CD4-positive, CD25-positive, alpha-beta regulatory T cell (primary cell): ENCODE measurements around the gene TMEM240. TPM values are rescaled to one million over a fixed set of nuclear protein-coding genes. Genes with fewer than 3 reads are reported as not detected.
"Not testable (repeated sequence)": the region's sequence is repeated elsewhere in the genome, so short reads cannot be mapped to it uniquely, and the experiment has no call there.

Experiments
- ATAC-seq, 2 donors: fragments of 150-1000 bp; cut with Tn5 transposase; one replicate each; pipeline ENCODE4 v1.10.0; 2021; ENCODE audit warnings: low read depth in 2 of 2, moderate number of reproducible peaks in 2 of 2, moderate library complexity in 1 of 2
- DNase-seq, 3 donors: peaks; one replicate each; pipeline versions ENCODE4 v3.0.0 to v3.0.0-alpha.2; 2012 to 2022; ENCODE audit warnings: mixed read lengths in 1 of 3
- H3K27ac ChIP-seq: one replicate; pipeline ENCODE4 v1.7.0; 2013; ENCODE audit warnings: mild to moderate bottlenecking, low read length; ENCODE audit not compliant: insufficient read depth, poor library complexity, severe bottlenecking
- H3K27me3 ChIP-seq: one replicate; pipeline ENCODE4 v1.7.0; 2013; ENCODE audit warnings: low read length; ENCODE audit not compliant: control insufficient read depth, insufficient read depth
- H3K36me3 ChIP-seq: one replicate; pipeline ENCODE4 v1.7.0; 2013; ENCODE audit warnings: mild to moderate bottlenecking, low read length, moderate library complexity; ENCODE audit not compliant: control insufficient read depth, insufficient read depth
- H3K4me1 ChIP-seq: 2 replicates; pipeline ENCODE4 v1.7.0; 2013; ENCODE audit warnings: mild to moderate bottlenecking, low read length; ENCODE audit not compliant: insufficient read depth, control insufficient read depth, poor library complexity, severe bottlenecking
- H3K4me3 ChIP-seq: one replicate; pipeline ENCODE4 v1.7.0; 2013; ENCODE audit warnings: low read depth, mild to moderate bottlenecking, low read length, moderate library complexity
- H3K9me3 ChIP-seq, 2 experiments: 1 replicate in 1 of 2; 2 replicates in 1 of 2; pipeline ENCODE4 v1.7.0; 2013; ENCODE audit warnings: low read length in 2 of 2, mild to moderate bottlenecking in 1 of 2, moderate library complexity in 1 of 2; ENCODE audit not compliant: control insufficient read depth in 2 of 2
- H3K27ac Mint-ChIP-seq, 3 donors: one replicate each; pipeline ENCODE4 v1.8.0; 2020 to 2022; ENCODE audit warnings: mild to moderate bottlenecking in 3 of 3, mixed read lengths in 3 of 3, moderate library complexity in 2 of 3
- H3K27me3 Mint-ChIP-seq: one replicate; pipeline ENCODE4 v1.8.0; 2022; ENCODE audit warnings: mild to moderate bottlenecking, mixed read lengths
- H3K36me3 Mint-ChIP-seq: one replicate; pipeline ENCODE4 v1.8.0; 2020; ENCODE audit warnings: mixed read lengths
- H3K4me1 Mint-ChIP-seq, 4 donors: one replicate each; pipeline ENCODE4 v1.8.0; 2020 to 2022; ENCODE audit warnings: mixed read lengths in 4 of 4, mild to moderate bottlenecking in 1 of 4
- H3K4me3 Mint-ChIP-seq, 4 donors: one replicate each; pipeline ENCODE4 v1.8.0; 2020 to 2022; ENCODE audit warnings: mild to moderate bottlenecking in 4 of 4, mixed read lengths in 4 of 4, moderate library complexity in 3 of 4
- H3K9me3 Mint-ChIP-seq, 7 donors: one replicate each; pipeline ENCODE4 v1.8.0; 2020 to 2022; ENCODE audit warnings: mixed read lengths in 7 of 7, mild to moderate bottlenecking in 3 of 7, moderate library complexity in 2 of 7
- polyA plus RNA-seq, 4 donors: library from polyadenylated mRNA; unstranded; fragments of 300-500 nt; fragmentation: Illumina TruSeq; gene quantifications; one replicate each; pipeline ENCODE4 v1.2.3, GENCODE V29; 2021
- total RNA-seq: library from RNA; stranded (reverse); gene quantifications from one replicate; pipeline ENCODE4 v1.2.3, GENCODE V29; 2022

Gene TMEM240
- total and polyA plus RNA-seq, 5 donors from 2014 or later, result not detected

GRCh38 chr1:1505366-1505798 lies 35.0 kb downstream of the TMEM240 start:
- H3K27me3 Mint-ChIP-seq, H3K36me3 ChIP-seq, H3K4me3 ChIP-seq, H3K27me3 ChIP-seq, H3K36me3 Mint-ChIP-seq, H3K9me3 Mint-ChIP-seq, H3K9me3 ChIP-seq, H3K4me1 ChIP-seq: not testable (repeated sequence)
- peak in 1 of 3 donors; percentile 13 for DNase-seq
- peak overlapping the region; percentile 55 for H3K27ac ChIP-seq
- peaks cover 4 to 20% (median 8%) of the 10 kb centered on the region in 4 donors for H3K4me1 Mint-ChIP-seq
- peak; percentile 34 to 39 for ATAC-seq
- peak overlapping the region; percentile 90 to 96 (median 94) for H3K27ac Mint-ChIP-seq
- peak overlapping the region; percentile 81 to 91 (median 87) for H3K4me3 Mint-ChIP-seq

GRCh38 chr1:1504777-1505365 lies 35.6 kb downstream of the TMEM240 start:
- H3K36me3 Mint-ChIP-seq, H3K4me3 ChIP-seq, H3K36me3 ChIP-seq, H3K27me3 ChIP-seq, H3K27me3 Mint-ChIP-seq, H3K9me3 ChIP-seq, H3K4me1 ChIP-seq, H3K9me3 Mint-ChIP-seq: not testable (repeated sequence)
- ATAC-seq, result peak; percentile 54 to 59
- H3K4me1 Mint-ChIP-seq, result peaks cover 4 to 20% (median 8%) of the 10 kb centered on the region in 4 donors
- peak; percentile 60 to 80 (median 75) for DNase-seq
- H3K27ac Mint-ChIP-seq, result peak overlapping the region; percentile 90 to 96 (median 94)
- H3K27ac ChIP-seq, result peak overlapping the region; percentile 55
- peak overlapping the region; percentile 81 to 91 (median 87) for H3K4me3 Mint-ChIP-seq

- H3K27me3 Mint-ChIP-seq, DNase-seq, H3K9me3 Mint-ChIP-seq, H3K4me3 ChIP-seq, H3K4me3 Mint-ChIP-seq, H3K4me1 Mint-ChIP-seq, H3K4me1 ChIP-seq, H3K27me3 ChIP-seq, H3K27ac Mint-ChIP-seq, ATAC-seq, H3K27ac ChIP-seq: not testable (repeated sequence)
- H3K36me3 Mint-ChIP-seq, result peaks cover 17% of the 10 kb centered on the region
- Histone ChIP-seq H3K36me3 (peaks cover 23% of the 10 kb centered on the region), H3K9me3 (peaks cover 0 to 13% of the 10 kb centered on the region in 2 experiments)
Observed at GRCh38 chr1:1495461-1495975, 44.9 kb downstream of the TMEM240 start.

GRCh38 chr1:1494311-1494710 lies 46.1 kb downstream of the TMEM240 start:
- not testable (repeated sequence) for H3K27me3 Mint-ChIP-seq, H3K9me3 Mint-ChIP-seq, H3K27ac Mint-ChIP-seq, H3K4me1 ChIP-seq, H3K27ac ChIP-seq, H3K27me3 ChIP-seq, H3K4me3 ChIP-seq, H3K4me1 Mint-ChIP-seq, ATAC-seq, H3K4me3 Mint-ChIP-seq, DNase-seq
- peaks cover 26% of the 10 kb centered on the region for H3K36me3 ChIP-seq
- peaks cover 17% of the 10 kb centered on the region for H3K36me3 Mint-ChIP-seq
- peaks cover 0 to 13% of the 10 kb centered on the region in 2 experiments for H3K9me3 ChIP-seq

GRCh38 chr1:1491601-1492000 lies 48.8 kb downstream of the TMEM240 start:
- peaks cover 0 to 10% (median 6%) of the 10 kb centered on the region in 7 donors for H3K9me3 Mint-ChIP-seq
- H3K27me3 ChIP-seq, result no peaks in the 10 kb centered on the region
- no peak overlapping the region for H3K27ac ChIP-seq
- no peaks in the 10 kb centered on the region for H3K4me1 ChIP-seq
- no peak overlapping the region for H3K4me3 ChIP-seq
- no peaks in the 10 kb centered on the region for H3K27me3 Mint-ChIP-seq
- peaks cover 0 to 13% of the 10 kb centered on the region in 2 experiments for H3K9me3 ChIP-seq
- H3K4me1 Mint-ChIP-seq, result no peaks in the 10 kb centered on the region
- peaks cover 17% of the 10 kb centered on the region for H3K36me3 Mint-ChIP-seq
- H3K4me3 Mint-ChIP-seq, result no peak overlapping the region
- no peak overlapping the region for H3K27ac Mint-ChIP-seq
- ATAC-seq (no peak), DNase-seq (no peak)
- peaks cover 32% of the 10 kb centered on the region for H3K36me3 ChIP-seq

GRCh38 chr1:1490633-1491230 lies 49.7 kb downstream of the TMEM240 start:
- no peaks in the 10 kb centered on the region for H3K4me1 ChIP-seq
- no peaks in the 10 kb centered on the region for H3K4me1 Mint-ChIP-seq
- no peak overlapping the region for H3K27ac Mint-ChIP-seq
- no peak overlapping the region for H3K4me3 ChIP-seq
- ATAC-seq (no peak), DNase-seq (no peak)
- H3K27ac ChIP-seq, result no peak overlapping the region
- H3K9me3 ChIP-seq, result peaks cover 0 to 13% of the 10 kb centered on the region in 2 experiments
- H3K9me3 Mint-ChIP-seq, result peaks cover 0 to 10% (median 6%) of the 10 kb centered on the region in 7 donors
- no peaks in the 10 kb centered on the region for H3K27me3 ChIP-seq
- H3K36me3 Mint-ChIP-seq, result peaks cover 17% of the 10 kb centered on the region
- no peaks in the 10 kb centered on the region for H3K27me3 Mint-ChIP-seq
- H3K36me3 ChIP-seq, result peaks cover 32% of the 10 kb centered on the region
- no peak overlapping the region for H3K4me3 Mint-ChIP-seq

- peaks cover 0 to 13% of the 10 kb centered on the region in 2 experiments for H3K9me3 ChIP-seq
- H3K27me3 ChIP-seq, result no peaks in the 10 kb centered on the region
- no peaks in the 10 kb centered on the region for H3K4me1 ChIP-seq
- Mint-ChIP-seq H3K36me3 (peaks cover 17% of the 10 kb centered on the region), H3K9me3 (peaks cover 0 to 10% (median 6%) of the 10 kb centered on the region in 7 donors), H3K4me1 (no peaks in the 10 kb centered on the region), H3K27ac (no peak overlapping the region), H3K4me3 (no peak overlapping the region), H3K27me3 (no peaks in the 10 kb centered on the region)
- no peak for DNase-seq
- H3K4me3 ChIP-seq, result no peak overlapping the region
- no peak for ATAC-seq
- H3K27ac ChIP-seq, result no peak overlapping the region
- peaks cover 32% of the 10 kb centered on the region for H3K36me3 ChIP-seq
Observed at GRCh38 chr1:1489861-1490260, 50.6 kb downstream of the TMEM240 start.

GRCh38 chr1:1489231-1489630 lies 51.2 kb downstream of the TMEM240 start:
- Histone ChIP-seq H3K4me1 (no peaks in the 10 kb centered on the region), H3K27ac (no peak overlapping the region), H3K9me3 (peaks cover 0 to 13% of the 10 kb centered on the region in 2 experiments), H3K36me3 (peaks cover 32% of the 10 kb centered on the region), H3K4me3 (no peak overlapping the region), H3K27me3 (no peaks in the 10 kb centered on the region)
- H3K4me1 Mint-ChIP-seq, result no peaks in the 10 kb centered on the region
- ATAC-seq (no peak), DNase-seq (no peak)
- no peak overlapping the region for H3K4me3 Mint-ChIP-seq
- no peak overlapping the region for H3K27ac Mint-ChIP-seq
- peaks cover 0 to 10% (median 6%) of the 10 kb centered on the region in 7 donors for H3K9me3 Mint-ChIP-seq
- H3K27me3 Mint-ChIP-seq, result no peaks in the 10 kb centered on the region
- peaks cover 17% of the 10 kb centered on the region for H3K36me3 Mint-ChIP-seq
